Astrocyte (in vitro differentiated cells and primary cell): ENCODE measurements around the gene PRSS57.

Experiments used
- EZH2 ChIP-seq: IDR thresholded peaks from 2 replicates; pipeline ENCODE4 v1.6.1; 2012; ENCODE audit warnings: mild to moderate bottlenecking, low read length, inconsistent platforms; ENCODE audit not compliant: insufficient read depth
- TF ChIP-seq, protein P1 (sequence below): IDR thresholded peaks from 2 replicates; pipeline ENCODE4 v1.5.1; 2011; ENCODE audit warnings: low read depth, mild to moderate bottlenecking, inconsistent platforms, low read length, moderate library complexity; ENCODE audit not compliant: insufficient read depth

DNA sequence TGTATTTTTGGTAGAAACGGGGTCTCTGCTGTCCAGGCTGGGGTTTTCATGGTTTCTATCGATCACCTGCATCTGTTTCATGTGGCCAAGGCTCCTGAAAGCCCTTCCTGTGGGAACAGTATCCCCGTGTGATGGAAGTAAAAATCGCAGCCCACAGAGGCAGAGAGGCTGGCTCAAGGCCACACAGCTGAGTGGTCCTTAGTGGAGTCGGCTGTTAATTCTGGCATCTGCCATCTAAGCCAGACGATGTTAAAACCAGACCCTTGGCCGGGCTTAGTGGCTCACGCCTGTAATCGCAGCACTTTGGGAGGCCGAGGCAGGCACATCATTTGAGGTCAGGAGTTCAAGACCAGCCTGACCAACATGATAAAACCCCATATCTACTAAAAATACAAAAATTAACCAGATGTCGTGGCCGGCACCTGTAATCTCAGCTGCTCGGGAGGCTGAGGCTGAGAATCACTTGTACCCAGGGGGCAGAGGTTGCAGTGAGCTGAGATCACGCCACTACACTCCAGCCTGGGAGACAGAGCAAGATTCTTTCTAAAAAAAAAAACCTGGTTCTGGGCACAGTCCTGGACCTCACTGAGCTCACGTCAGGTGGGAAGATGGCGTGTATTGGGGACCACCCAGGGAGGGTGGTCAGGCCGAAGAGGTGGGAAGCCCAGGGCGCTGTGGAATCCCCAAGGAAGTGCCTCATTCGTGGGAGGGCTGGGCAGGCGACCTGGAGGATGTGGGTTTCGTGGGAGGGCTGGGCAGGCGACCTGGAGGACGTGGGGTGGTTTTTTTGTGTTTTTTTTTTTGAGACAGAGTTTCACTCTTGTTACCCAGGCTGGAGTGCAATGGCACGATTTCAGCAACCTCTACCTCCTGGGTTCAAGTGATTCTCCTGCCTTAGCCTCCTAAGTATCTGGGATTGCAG lies 37.2 kb upstream of the PRSS57 start:
- TF ChIP-seq, protein P1, sequence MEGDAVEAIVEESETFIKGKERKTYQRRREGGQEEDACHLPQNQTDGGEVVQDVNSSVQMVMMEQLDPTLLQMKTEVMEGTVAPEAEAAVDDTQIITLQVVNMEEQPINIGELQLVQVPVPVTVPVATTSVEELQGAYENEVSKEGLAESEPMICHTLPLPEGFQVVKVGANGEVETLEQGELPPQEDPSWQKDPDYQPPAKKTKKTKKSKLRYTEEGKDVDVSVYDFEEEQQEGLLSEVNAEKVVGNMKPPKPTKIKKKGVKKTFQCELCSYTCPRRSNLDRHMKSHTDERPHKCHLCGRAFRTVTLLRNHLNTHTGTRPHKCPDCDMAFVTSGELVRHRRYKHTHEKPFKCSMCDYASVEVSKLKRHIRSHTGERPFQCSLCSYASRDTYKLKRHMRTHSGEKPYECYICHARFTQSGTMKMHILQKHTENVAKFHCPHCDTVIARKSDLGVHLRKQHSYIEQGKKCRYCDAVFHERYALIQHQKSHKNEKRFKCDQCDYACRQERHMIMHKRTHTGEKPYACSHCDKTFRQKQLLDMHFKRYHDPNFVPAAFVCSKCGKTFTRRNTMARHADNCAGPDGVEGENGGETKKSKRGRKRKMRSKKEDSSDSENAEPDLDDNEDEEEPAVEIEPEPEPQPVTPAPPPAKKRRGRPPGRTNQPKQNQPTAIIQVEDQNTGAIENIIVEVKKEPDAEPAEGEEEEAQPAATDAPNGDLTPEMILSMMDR, result no peak
- no peak for TF ChIP-seq EZH2
